ENCODE data around the gene YPEL2. TPM values are rescaled to one million over a fixed set of nuclear protein-coding genes. Genes with fewer than 3 reads are reported as not detected.

YPEL2 gene
- total RNA-seq, 2 donors from 2014 or later = 22.8 to 27.7 TPM

- H3K36me3 Mint-ChIP-seq (ENCODE audit: low read depth) = peaks cover 55% of the 10 kb centered on the region
- H3K4me3 Mint-ChIP-seq = no peak overlapping the region
- Histone ChIP-seq H3K27ac (ENCODE audit: low read depth, low read length) (no peak overlapping the region), H3K36me3 (ENCODE audit: control insufficient read depth, insufficient read depth, low read length) (peaks cover 66% of the 10 kb centered on the region), H3K9ac (ENCODE audit: extremely low read depth, low read length, poor library complexity, severe bottlenecking) (no peak overlapping the region), H3K4me3 (ENCODE audit: low read length) (no peak overlapping the region), H3K9me3 (ENCODE audit: control insufficient read depth, low read length) (peaks cover 5% of the 10 kb centered on the region), H3K4me1 (ENCODE audit: control insufficient read depth, insufficient read depth, low read length) (peaks cover 20% of the 10 kb centered on the region), H3K27me3 (ENCODE audit: control insufficient read depth, insufficient read depth, low read length, poor library complexity, severe bottlenecking) (no peaks in the 10 kb centered on the region)
- peaks cover 56% of the 10 kb centered on the region for H3K4me1 Mint-ChIP-seq
- no peak for TF ChIP-seq CTCF (conservative IDR thresholded peaks at IDR 0.05)
- no peak for DNase-seq
- no peaks in the 10 kb centered on the region for H3K9me3 Mint-ChIP-seq
- WGBS, 2 experiments (ENCODE audit: insufficient coverage in 1 of 2, insufficient read length in 1 of 2) = 96 to 97% methylated on average over 7 to 16 of the region's 16 CpGs
- H3K27me3 Mint-ChIP-seq (ENCODE audit: insufficient read depth) = peaks cover 2% of the 10 kb centered on the region
- H3K27ac Mint-ChIP-seq = no peak overlapping the region
Measured at GRCh38 chr17:59353106-59353854, 21.8 kb downstream of the YPEL2 start.

- Histone ChIP-seq H3K9me3 (ENCODE audit: control insufficient read depth, low read length) (peaks cover 5% of the 10 kb centered on the region), H3K9ac (ENCODE audit: extremely low read depth, low read length, poor library complexity, severe bottlenecking) (no peak overlapping the region), H3K27me3 (ENCODE audit: control insufficient read depth, insufficient read depth, low read length, poor library complexity, severe bottlenecking) (no peaks in the 10 kb centered on the region), H3K27ac (ENCODE audit: low read depth, low read length) (no peak overlapping the region), H3K36me3 (ENCODE audit: control insufficient read depth, insufficient read depth, low read length) (peaks cover 66% of the 10 kb centered on the region), H3K4me1 (ENCODE audit: control insufficient read depth, insufficient read depth, low read length) (peaks cover 17% of the 10 kb centered on the region), H3K4me3 (ENCODE audit: low read length) (no peak overlapping the region)
- no peaks in the 10 kb centered on the region for H3K9me3 Mint-ChIP-seq
- peaks cover 54% of the 10 kb centered on the region for H3K4me1 Mint-ChIP-seq
- 82 to 100% methylated on average over 6 to 9 of the region's 9 CpGs for WGBS, 2 experiments (ENCODE audit: insufficient coverage in 1 of 2, insufficient read length in 1 of 2)
- no peak for DNase-seq
- H3K36me3 Mint-ChIP-seq (ENCODE audit: low read depth) = peaks cover 60% of the 10 kb centered on the region
- no peak for TF ChIP-seq CTCF (conservative IDR thresholded peaks at IDR 0.05)
- peak overlapping the region; percentile 50 for H3K27ac Mint-ChIP-seq
- no peak overlapping the region for H3K4me3 Mint-ChIP-seq
- peaks cover 2% of the 10 kb centered on the region for H3K27me3 Mint-ChIP-seq (ENCODE audit: insufficient read depth)
Measured at GRCh38 chr17:59353936-59354755, 22.7 kb downstream of the YPEL2 start.

GRCh38 chr17:59355030-59355701 lies 23.7 kb downstream of the YPEL2 start:
- no peaks in the 10 kb centered on the region for H3K9me3 Mint-ChIP-seq
- no peak overlapping the region for H3K4me3 Mint-ChIP-seq
- 93 to 94% methylated on average over 2 to 4 of the region's 4 CpGs for WGBS, 2 experiments (ENCODE audit: insufficient coverage in 1 of 2, insufficient read length in 1 of 2)
- peaks cover 2% of the 10 kb centered on the region for H3K27me3 Mint-ChIP-seq (ENCODE audit: insufficient read depth)
- Histone ChIP-seq H3K9ac (ENCODE audit: extremely low read depth, low read length, poor library complexity, severe bottlenecking) (no peak overlapping the region), H3K9me3 (ENCODE audit: control insufficient read depth, low read length) (peaks cover 5% of the 10 kb centered on the region), H3K27me3 (ENCODE audit: control insufficient read depth, insufficient read depth, low read length, poor library complexity, severe bottlenecking) (no peaks in the 10 kb centered on the region), H3K27ac (ENCODE audit: low read depth, low read length) (no peak overlapping the region), H3K36me3 (ENCODE audit: control insufficient read depth, insufficient read depth, low read length) (peaks cover 70% of the 10 kb centered on the region), H3K4me1 (ENCODE audit: control insufficient read depth, insufficient read depth, low read length) (peaks cover 15% of the 10 kb centered on the region), H3K4me3 (ENCODE audit: low read length) (peak overlapping the region; percentile 24)
- no peak for DNase-seq
- peaks cover 49% of the 10 kb centered on the region for H3K4me1 Mint-ChIP-seq
- H3K36me3 Mint-ChIP-seq (ENCODE audit: low read depth) = peaks cover 61% of the 10 kb centered on the region
- H3K27ac Mint-ChIP-seq = no peak overlapping the region
- no peak for TF ChIP-seq CTCF (conservative IDR thresholded peaks at IDR 0.05)
